ENCODE results near the gene EXOC8. TPM values are rescaled to one million over a fixed set of nuclear protein-coding genes. Genes with fewer than 3 reads are reported as not detected.

Gene EXOC8
- total RNA-seq, 4 donors from 2014 or later: 25.4 to 50.9 (median 38.2) TPM

GRCh38 chr1:231311720-231312431, 25.8 kb downstream of the EXOC8 start:
- in situ Hi-C loops (cut with MboI; ENCODE audit: low sequenced_read_pairs in 4 of 4): no loop called here
- no peaks in the 10 kb centered on the region for H3K4me1 ChIP-seq
- H3K27ac ChIP-seq: no peak overlapping the region
- DNase-seq (no peak), ATAC-seq (no peak)
- H3K27me3 ChIP-seq: no peaks in the 10 kb centered on the region
- H3K36me3 ChIP-seq: no peaks in the 10 kb centered on the region
- no peaks in the 10 kb centered on the region for H3K9me3 ChIP-seq
- TF ChIP-seq CTCF (IDR thresholded peaks at IDR 0.05 in 4 of 5, conservative IDR thresholded peaks at IDR 0.05 in 1 of 5) (no peak), POLR2A (IDR thresholded peaks at IDR 0.05) (no peak)
- H3K4me3 ChIP-seq: no peak overlapping the region
- intact Hi-C loops (cut with DNase I; ENCODE audit: low total_unique reads): no loop called here

GRCh38 chr1:231310391-231310934, 27.2 kb downstream of the EXOC8 start:
- Histone ChIP-seq H3K4me1 (no peaks in the 10 kb centered on the region), H3K36me3 (no peaks in the 10 kb centered on the region), H3K4me3 (no peak overlapping the region), H3K9me3 (no peaks in the 10 kb centered on the region), H3K27me3 (no peaks in the 10 kb centered on the region), H3K27ac (no peak overlapping the region)
- DNase-seq (no peak), ATAC-seq (no peak)
- intact Hi-C loops (cut with DNase I; ENCODE audit: low total_unique reads): no loop called here
- in situ Hi-C loops (cut with MboI; ENCODE audit: low sequenced_read_pairs in 4 of 4): no loop called here
- no peak for TF ChIP-seq POLR2A (IDR thresholded peaks at IDR 0.05)
- TF ChIP-seq CTCF (IDR thresholded peaks at IDR 0.05 in 4 of 5, conservative IDR thresholded peaks at IDR 0.05 in 1 of 5): no peak

GRCh38 chr1:231301990-231302389, 35.7 kb downstream of the EXOC8 start:
- Histone ChIP-seq H3K36me3 (no peaks in the 10 kb centered on the region), H3K4me1 (no peaks in the 10 kb centered on the region), H3K27ac (no peak overlapping the region), H3K27me3 (no peaks in the 10 kb centered on the region), H3K9me3 (no peaks in the 10 kb centered on the region), H3K4me3 (no peak overlapping the region)
- intact Hi-C loops (cut with DNase I; ENCODE audit: low total_unique reads) (no loop called here), in situ Hi-C loops (cut with MboI; ENCODE audit: low sequenced_read_pairs in 4 of 4) (no loop called here)
- no peak for DNase-seq
- TF ChIP-seq CTCF (IDR thresholded peaks at IDR 0.05 in 4 of 5, conservative IDR thresholded peaks at IDR 0.05 in 1 of 5) (no peak), POLR2A (IDR thresholded peaks at IDR 0.05) (no peak)
- ATAC-seq: no peak

- H3K9me3 ChIP-seq: no peaks in the 10 kb centered on the region
- no peak for TF ChIP-seq POLR2A (IDR thresholded peaks at IDR 0.05)
- ATAC-seq (no peak), DNase-seq (no peak)
- peak overlapping the region in 1 of 4 donors; percentile 46 for H3K27ac ChIP-seq
- intact Hi-C loops (cut with DNase I; ENCODE audit: low total_unique reads) (no loop called here), in situ Hi-C loops (cut with MboI; ENCODE audit: low sequenced_read_pairs in 4 of 4) (no loop called here)
- H3K4me3 ChIP-seq: no peak overlapping the region
- H3K36me3 ChIP-seq: no peaks in the 10 kb centered on the region
- H3K4me1 ChIP-seq: peaks cover 0 to 15% of the 10 kb centered on the region in 2 donors
- no peaks in the 10 kb centered on the region for H3K27me3 ChIP-seq
Measured at GRCh38 chr1:231295938-231296337, 41.7 kb downstream of the EXOC8 start.

GRCh38 chr1:231286603-231287002, 51.0 kb downstream of the EXOC8 start:
- Histone ChIP-seq H3K4me1 (no peaks in the 10 kb centered on the region), H3K36me3 (no peaks in the 10 kb centered on the region), H3K9me3 (no peaks in the 10 kb centered on the region), H3K4me3 (no peak overlapping the region), H3K27me3 (no peaks in the 10 kb centered on the region), H3K27ac (no peak overlapping the region)
- DNase-seq: no peak
- TF ChIP-seq CTCF (IDR thresholded peaks at IDR 0.05 in 4 of 5, conservative IDR thresholded peaks at IDR 0.05 in 1 of 5) (no peak), POLR2A (IDR thresholded peaks at IDR 0.05) (no peak)
- intact Hi-C loops (cut with DNase I; ENCODE audit: low total_unique reads): no loop called here
- ATAC-seq: no peak
- in situ Hi-C loops (cut with MboI; ENCODE audit: low sequenced_read_pairs in 4 of 4): no loop called here

Data from gastrocnemius medialis (tissue), 4 donors.